HG03139 (cell line): ENCODE data around the gene KLHL9.
"Not testable (repeated sequence)": the region's sequence is repeated elsewhere in the genome, so short reads cannot be mapped to it uniquely, and the experiment has no call there.

ENCODE experiments used
- ATAC-seq: cut with Tn5 transposase; IDR thresholded peaks from one replicate; pipeline ENCODE4 v1.9.1; 2021; ENCODE audit not compliant: unreplicated experiment

The KLHL9 gene, protein sequence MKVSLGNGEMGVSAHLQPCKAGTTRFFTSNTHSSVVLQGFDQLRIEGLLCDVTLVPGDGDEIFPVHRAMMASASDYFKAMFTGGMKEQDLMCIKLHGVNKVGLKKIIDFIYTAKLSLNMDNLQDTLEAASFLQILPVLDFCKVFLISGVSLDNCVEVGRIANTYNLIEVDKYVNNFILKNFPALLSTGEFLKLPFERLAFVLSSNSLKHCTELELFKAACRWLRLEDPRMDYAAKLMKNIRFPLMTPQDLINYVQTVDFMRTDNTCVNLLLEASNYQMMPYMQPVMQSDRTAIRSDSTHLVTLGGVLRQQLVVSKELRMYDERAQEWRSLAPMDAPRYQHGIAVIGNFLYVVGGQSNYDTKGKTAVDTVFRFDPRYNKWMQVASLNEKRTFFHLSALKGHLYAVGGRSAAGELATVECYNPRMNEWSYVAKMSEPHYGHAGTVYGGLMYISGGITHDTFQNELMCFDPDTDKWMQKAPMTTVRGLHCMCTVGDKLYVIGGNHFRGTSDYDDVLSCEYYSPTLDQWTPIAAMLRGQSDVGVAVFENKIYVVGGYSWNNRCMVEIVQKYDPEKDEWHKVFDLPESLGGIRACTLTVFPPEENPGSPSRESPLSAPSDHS

DNA sequence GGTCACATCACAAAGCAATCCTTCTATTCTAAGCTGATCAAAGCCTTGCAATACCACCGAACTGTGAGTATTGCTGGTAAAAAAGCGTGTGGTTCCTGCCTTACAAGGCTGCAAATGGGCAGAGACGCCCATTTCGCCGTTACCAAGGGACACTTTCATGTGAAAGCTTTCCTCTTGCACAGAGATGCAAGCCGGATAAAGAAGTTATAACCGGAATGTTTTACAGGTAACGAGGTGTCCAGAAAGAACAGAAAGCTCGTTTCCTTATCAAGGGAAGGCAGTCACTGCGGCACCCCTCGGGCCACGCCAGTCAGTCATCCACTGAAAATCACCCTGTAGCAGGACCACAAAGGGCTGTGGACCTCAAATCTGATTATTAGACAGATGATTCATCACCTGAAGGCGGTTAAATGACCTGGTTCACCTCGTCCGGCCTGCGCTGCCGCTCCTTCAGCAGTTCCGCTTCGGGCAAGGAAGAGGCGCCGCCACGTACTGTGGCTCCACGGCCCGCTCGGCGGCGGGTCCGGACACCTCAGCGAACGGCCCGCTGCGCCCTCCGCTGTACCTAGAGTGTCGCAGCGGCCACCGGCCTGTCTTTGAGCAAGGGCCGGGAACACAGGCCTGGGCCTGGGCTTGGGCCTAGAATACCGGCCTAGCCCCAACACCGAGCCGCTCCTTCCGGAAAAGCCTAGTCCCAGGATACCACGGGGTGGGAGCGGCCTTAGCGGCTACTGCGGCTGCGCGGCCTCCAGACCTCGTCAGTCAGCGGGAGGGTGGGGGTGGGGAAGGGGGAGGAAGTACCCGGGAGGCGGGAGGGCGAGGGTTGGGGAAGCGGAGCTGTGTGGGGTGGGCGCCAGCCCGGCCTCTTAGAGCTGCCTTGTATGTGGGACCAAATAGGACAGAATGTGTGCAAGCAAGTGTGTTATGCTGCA is at the start of gene KLHL9:
Gene KLHL9, minus strand, starts transcription at position 704 of the 932 bp plus-strand sequence. Its CDS starts 545 bp downstream, at position 159.
- ATAC-seq = peak; percentile 78

DNA sequence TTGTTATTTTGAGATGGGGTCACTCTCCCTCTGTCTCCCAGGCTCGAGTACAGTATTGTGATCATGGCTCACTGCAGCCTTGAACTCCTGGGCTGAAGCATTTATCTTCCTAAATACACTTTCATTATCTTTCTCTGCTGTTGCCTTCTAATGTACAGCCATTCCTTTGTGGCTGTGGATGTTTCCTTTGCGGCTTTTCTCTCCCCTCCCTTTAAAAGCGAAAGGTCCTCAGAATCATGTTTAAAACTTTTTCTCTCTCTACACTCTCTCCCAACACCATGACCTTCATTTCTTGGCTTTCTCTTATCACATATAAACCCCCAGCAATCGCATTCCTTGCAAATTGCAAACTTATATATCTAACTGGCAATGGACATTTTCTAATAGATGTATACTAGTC is 48.4 kb upstream of the KLHL9 start:
- no peak for ATAC-seq

DNA sequence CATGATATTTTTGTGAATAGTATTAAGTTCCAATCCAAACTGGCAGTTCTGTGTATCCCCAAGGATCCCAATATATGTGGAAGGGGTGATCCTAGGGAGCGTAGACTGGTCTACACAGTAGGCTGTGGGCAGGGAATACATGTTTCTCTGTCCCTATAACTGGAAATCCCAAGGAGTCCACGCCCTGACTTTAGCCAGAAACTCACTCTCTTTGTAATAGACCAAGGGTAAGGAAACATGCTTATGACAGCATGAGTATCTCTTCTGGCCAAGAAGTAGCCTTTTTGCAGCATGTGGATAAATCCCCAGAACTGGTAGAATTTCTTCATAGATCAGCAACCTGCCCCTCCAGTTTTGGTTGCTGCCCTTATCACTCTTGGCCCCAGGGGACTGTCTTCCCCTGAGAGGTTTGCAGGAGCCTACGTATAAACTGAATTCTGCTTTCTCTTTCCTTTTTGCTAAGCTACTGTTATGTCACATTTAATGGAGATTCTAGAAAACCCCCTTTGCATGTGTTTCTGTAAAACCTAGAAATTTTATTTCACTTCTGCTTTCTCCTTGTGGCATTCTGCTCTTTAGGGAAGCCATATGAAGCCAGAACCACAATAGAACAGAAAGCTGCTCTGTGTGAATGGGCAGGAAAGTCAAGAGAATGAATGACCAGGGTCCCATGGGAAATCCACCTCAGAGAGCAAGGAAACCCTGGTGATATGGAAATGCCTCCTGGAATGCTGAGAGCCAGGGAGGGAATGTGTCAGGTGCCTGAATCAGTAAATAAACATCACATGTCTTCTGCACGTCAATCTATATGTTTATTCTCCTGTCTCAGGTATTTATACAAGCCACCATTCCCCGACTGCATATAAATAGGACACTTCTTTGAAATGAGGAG is 46.5 kb upstream of the KLHL9 start:
- ATAC-seq = peak; percentile 96

DNA sequence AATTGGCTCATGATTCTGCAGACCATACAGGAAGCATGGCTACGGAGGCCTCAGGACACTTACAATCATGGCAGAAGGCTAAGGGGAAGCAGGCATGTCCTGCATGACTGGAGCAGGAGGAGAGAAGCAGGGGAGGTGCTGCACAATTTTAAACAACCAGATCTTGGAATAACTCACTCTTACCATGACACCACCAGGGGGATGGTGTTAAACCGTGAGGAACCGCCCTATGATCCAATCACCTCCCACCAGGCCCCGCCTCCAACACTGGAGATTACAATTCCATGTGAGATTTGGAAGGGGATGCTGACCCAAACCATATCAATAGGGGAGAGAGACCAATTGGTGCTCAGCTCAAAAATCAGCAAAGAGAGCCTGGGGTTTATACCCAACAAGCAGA is 36.3 kb upstream of the KLHL9 start:
- ATAC-seq = not testable (repeated sequence)

DNA sequence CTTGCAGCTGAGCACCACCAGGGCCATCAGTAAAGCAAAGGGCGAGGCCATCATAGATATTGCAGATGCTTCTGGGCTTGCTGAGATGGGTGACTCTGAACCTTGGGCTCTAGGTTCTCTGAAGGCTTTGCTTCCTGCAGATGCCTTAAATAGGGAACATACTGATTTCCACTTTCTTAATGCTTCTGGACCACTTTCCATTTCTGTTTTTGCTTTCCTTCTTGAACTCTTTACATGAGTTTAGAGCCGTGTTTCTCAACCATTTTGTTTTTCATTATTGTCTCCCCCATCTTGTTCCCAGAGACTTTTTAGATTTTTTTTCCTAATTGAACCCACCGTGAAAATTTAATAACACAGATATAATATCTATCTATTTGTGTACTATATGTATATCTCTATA is 32.8 kb upstream of the KLHL9 start, which contains the start of gene IFNA13:
Gene IFNA13, minus strand, starts transcription at position 101 of the 400 bp plus-strand sequence. Its CDS starts 47 bp downstream, at position 54.
- ATAC-seq = no peak

DNA sequence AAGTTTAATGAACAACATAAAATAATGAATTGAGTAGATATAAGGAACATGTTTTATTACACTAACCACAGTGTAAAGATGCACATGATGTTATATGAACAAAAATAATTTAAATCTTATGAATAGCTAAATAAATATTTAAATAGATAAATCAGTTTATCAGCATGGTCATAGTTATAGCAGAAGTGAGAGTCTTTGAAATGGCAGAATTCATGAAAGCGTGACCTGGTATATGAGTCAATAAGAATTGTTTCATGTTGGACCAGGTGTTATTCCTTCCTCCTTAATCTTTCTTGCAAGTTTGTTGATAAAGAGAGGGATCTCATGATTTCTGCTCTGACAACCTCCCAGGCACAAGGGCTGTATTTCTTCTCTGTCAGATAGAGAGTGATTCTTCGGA is 32.0 kb upstream of the KLHL9 start:
- peak; percentile 64 for ATAC-seq

DNA sequence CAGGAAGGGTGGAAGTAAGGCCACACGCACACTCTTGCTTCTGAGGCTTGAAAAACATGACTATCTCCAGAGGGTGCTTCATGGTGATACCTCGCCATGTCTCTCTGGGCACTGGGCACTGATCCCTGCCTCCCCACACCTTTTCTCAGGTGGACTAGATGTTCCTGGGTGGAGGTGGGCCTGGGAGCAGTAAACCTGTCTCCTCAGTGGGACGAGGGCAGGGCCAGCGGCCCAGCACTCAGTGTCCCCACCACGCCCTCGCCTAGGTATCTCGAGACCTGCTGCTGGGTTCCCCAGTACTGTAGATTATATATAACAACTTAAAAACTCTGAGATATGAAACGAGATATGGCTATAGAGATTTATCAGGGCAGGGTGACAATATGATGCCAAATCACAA is 27.1 kb upstream of the KLHL9 start:
- no peak for ATAC-seq

DNA sequence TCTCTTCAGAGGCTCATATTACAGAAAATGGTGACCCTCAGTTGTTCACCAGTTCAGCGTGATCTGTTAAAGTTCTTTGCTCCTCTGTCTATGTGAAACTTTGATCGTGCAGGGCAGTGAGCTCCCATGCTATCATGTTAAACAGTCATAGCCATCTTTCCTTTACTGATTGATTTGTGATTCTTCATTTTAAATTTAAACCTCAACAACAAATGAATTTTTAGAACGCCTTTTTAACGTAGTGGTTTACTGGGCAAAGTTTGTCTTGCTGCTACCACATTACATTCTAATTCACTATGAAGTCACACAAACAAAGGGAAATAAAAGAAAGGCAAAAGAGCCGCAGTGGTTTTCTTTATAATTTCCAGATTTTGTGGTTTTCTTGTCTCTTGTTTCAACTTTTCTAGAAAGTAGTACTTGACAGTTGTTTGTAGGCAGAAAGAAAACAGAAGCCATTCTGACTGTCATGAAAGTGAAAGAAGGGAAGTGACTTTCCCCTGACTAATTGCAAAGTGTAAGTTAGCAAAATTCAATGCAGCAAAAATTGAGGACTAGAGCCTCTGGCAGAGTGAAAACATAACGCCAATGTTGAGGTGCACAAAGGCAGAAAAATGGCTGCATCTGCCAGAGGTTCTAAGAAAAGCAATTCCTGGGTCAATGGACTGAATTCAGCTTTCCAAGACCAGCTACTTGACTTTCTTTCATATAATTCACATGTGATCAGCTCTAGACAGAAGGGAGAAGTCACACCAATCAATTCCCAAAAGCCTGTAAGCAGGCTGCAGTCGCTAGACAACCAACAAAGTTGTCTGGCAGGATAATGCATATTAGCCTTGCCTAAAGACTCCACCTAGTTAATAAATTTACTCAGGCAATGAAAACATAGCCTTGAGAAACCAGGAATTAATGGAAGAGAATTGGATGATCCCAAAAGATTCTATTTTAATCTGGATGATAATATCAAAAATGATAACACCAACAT is 22.6 kb upstream of the KLHL9 start:
- ATAC-seq = peak; percentile 90

DNA sequence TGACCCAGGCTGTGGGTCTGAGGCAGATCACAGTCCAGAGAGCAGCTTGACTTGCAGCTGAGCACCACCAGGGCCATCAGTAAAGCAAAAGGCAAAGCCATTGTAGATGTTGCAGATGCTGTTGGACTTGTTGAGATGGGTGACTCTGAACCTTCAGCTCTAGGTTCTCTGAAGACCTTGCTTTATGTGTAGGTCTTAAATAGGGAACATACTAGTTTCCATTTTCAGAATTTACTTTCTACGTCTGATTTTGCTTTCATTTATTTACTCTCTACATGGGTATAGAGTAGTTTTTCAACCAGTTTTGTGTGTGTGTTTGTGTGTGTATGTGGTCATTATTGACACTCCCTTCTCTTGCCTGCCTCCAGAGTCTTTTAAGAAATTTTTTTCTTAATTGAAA is 15.6 kb upstream of the KLHL9 start, which contains the start of gene IFNA6:
Gene IFNA6, minus strand, starts transcription at position 101 of the 400 bp plus-strand sequence. Its CDS starts 0 bp downstream, at position 101.
- no peak for ATAC-seq

DNA sequence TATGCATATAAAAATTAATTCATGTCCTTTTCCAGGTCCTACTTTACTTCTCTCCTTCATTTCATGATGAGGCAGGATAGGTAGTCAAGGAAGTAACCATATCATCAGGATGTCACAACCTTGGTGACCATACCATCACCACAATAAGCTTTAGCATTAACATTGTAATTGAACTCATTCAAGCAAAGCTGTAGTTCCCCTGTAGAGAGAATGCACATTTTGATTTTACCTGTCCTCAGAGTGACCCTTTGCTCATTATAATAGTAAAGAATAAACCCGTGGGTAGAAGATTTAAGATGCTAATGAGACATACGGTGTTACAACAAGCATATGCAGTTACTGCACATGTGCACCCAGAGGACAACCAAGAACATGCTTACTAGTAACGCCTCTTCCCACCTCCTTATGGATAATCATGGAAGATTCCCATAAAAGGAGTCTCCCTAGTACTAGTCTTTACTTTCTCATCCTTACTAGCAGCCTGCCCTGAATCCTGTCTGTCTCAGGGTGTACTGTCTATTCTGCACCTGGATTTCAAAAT is 13.3 kb upstream of the KLHL9 start:
- ATAC-seq = no peak

DNA sequence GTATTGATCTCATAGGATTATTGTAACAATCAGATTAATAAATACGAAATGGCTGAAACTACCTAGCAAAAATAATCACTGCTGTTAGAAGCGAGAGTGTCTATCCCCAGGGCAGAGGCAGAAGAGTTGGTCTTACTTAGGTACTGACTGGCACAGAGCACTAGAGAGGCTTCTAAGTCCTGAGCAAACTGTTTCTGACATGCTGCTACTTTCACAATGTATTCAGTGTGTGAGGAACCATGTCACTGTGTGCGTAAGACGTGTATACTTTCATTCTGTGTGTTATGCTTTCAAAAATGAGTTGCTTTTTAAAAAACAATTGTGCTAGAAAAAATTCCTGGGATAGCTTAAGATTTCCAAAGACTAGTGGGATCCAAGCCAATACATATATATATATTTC is 5.5 kb upstream of the KLHL9 start:
- no peak for ATAC-seq

DNA sequence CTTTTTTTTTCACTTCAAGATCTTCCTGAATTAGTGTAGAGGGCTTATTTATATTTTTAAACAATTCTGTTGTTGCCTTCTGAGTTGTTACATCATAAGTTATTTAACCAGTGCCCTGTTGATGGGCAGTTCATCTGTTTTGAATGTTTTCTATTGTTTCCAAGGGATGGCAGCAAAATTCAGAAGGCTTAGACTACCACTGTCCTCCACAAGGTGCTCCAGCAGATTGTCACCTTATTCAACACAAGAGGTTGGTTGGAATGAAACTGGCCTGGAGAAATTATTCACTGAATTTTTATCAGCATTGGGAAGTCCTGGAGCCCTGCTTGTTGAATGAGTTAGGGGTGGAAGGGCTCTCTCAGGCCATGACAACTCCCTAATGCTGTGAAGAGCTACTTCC is 1.3 kb upstream of the KLHL9 start:
- ATAC-seq = no peak

DNA sequence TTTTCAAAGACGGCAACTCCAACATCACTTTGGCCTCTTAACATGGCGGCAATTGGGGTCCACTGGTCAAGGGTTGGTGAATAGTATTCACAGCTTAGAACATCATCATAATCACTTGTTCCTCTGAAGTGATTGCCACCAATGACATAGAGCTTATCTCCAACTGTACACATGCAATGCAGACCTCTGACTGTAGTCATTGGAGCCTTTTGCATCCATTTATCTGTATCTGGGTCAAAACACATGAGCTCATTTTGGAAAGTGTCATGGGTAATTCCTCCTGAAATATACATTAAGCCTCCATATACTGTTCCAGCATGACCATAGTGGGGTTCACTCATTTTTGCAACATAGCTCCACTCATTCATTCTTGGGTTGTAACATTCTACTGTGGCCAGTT is 2.0 kb downstream of the KLHL9 start:
- ATAC-seq = no peak

DNA sequence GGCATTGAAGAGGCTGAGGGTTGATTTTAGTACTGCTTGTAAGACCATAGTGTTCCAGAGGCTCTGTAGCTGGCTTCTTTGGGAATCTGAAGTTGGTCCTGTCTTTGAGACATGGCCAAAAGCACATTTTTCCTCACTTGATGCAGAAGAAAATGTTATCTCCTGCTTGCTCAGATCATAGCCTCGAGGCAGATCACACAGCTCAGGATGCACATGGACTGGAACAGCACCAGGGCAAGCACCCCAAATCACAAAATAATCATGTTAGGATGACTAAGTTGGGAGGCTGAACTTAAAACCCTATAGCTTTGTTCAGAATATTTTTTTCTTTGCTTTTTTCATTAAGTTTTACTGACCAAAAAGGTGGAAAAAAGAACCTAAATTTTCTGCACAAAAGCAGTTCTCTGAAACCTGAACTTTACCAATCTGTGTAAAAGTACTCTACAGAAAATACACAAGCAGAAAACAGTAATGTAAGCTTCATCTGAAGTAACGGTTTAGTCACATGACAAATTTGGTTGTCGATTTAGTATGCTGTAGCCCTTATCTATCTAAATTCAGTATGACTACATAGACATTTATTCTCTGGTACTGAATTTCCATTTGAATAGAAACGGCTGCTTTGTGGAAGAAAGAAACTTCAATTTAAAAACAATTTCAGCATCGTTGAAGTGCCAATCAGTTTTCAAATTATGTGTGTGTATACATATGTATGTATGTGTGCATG is 3.4 kb downstream of the KLHL9 start:
- ATAC-seq = no peak

DNA sequence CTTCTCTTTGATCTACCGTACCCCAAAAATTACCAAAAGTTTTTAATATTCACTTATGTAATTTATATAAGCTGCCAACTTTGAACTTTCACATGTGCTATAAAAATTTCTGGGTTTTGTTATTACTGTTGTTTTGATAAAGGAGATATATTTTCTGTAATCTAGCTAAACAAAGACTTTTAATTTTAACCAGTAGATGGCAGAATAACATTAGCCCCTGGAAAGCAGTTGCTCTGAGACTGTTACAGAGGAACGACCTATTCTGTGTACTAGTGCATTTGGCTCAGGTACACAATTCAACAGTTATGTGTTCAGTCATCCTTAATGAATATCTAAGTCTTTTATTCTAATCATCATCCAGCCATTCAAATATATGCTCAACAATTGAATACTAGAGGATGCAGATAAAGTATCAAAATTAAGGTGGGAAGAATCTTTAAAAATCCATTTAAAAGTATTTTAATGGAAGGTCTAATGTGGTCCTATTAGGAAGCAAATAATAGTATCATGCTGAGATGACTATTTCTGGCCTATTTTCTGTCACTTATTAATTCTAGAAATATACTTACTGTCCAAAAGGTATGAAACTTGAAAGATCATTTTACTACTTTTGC is 8.6 kb downstream of the KLHL9 start:
- peak; percentile 73 for ATAC-seq

DNA sequence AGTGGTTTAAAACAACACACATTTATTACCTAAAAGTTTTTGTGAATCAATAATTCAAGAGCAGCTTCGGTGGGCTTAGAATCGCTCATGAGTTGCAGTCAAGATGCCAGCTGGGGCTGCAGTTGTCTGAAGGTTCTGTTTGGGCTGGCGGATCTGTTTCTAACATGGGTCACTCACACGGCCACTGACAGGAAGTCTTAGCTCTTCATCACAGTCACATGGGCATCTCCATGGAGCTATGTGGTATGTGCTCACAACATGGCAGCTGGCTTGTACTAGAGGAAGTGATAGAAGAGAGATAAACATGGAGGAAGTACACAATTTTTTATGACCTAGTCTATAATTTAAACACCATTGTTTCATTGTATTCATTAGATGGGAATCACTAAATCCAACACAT is 11.2 kb downstream of the KLHL9 start:
- no peak for ATAC-seq

DNA sequence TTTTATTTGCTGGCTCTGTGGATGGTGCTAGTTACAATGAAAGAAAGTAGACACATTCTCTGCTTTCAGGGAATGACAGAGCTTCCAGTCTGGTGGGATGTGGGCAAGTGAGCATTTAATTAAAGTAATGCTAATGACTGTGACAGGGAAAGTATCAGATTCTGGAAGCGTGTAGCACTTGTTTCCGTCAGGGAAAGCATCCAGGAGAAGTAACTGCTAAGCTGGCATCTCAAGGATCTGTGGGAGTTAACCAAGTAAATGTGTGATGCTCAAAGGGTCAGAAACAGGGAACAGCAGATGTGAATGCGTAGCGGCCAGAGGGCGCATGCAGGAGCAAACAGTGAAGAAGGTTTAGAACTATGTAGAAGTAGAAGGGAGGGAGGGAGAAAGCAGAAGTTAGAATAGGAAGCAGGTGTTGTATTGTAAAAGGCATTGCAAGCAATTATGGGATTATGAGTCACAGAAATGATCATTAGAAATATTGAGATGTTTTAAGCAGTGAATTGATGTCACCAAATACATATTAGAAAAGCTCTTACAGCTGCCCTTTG is 12.2 kb downstream of the KLHL9 start:
- ATAC-seq = no peak
